Testis (tissue), 3 donors: Measurements from ENCODE around the gene C17orf75. TPM values are rescaled to one million over a fixed set of nuclear protein-coding genes. Genes with fewer than 3 reads are reported as not detected.
A peak's percentile ranks its signal among the peaks of the same experiment; 100 is the strongest.
"Not testable (repeated sequence)": the region's sequence is repeated elsewhere in the genome, so short reads cannot be mapped to it uniquely, and the experiment has no call there.

Experiments used
- DNase-seq: peaks from one replicate; pipeline ENCODE4 v3.0.0-alpha.2; 2019
- H3K27ac ChIP-seq, 2 donors: fragments of 200-600 bp; sonication (generic); one replicate each; pipeline ENCODE4 v1.5.1; 2019
- H3K27me3 ChIP-seq: fragments of 200-600 bp; sonication (generic); one replicate; pipeline ENCODE4 v1.5.1; 2019
- H3K36me3 ChIP-seq: fragments of 200-600 bp; sonication (generic); one replicate; pipeline ENCODE4 v1.5.1; 2017; ENCODE audit warnings: low read depth; ENCODE audit errors: missing control alignments
- H3K4me1 ChIP-seq: fragments of 200-600 bp; sonication (generic); one replicate; pipeline ENCODE4 v1.5.1; 2019
- H3K4me3 ChIP-seq, 2 donors: fragments of 200-600 bp; sonication (generic); one replicate each; pipeline ENCODE4 v1.5.1; 2017 to 2019
- H3K9me3 ChIP-seq: fragments of 200-600 bp; sonication (generic); one replicate; pipeline ENCODE4 v1.5.1; 2017
- POLR2A ChIP-seq: fragments of 450-650 bp; IDR thresholded peaks from one replicate; pipeline ENCODE4 v1.6.1; 2017; ENCODE audit warnings: antibody characterized with exemption, mild to moderate bottlenecking, moderate library complexity
- WGBS, 2 donors: methylation state at CpG; one replicate each; pipeline ENCODE4 v1.1.5; 2018; 5-methylcytosine and 5-hydroxymethylcytosine counted together
- intact Hi-C: fragments of 100-400 bp; cut with DNase I; formaldehyde crosslinking; loops from one replicate; pipeline ENCODE4 v1.15.1; 2023; ENCODE audit warnings: low total_unique reads
- polyA plus RNA-seq: library from polyadenylated mRNA; stranded (reverse); fragments of 350-450 nt; fragmentation: Illumina TruSeq; extraction: RNeasy Lipid Tissue Mini Kit (QIAGEN cat#74804); gene quantifications from one replicate; pipeline ENCODE4 v1.2.3, GENCODE V29; 2014; ENCODE audit warnings: low read depth, low replicate concordance; ENCODE audit not compliant: insufficient read depth
- total RNA-seq, 2 donors: library from RNA; depleted of rRNA; stranded (reverse); fragments of >200 nt; gene quantifications; one replicate each; pipeline ENCODE4 v1.2.3, GENCODE V29; 2016
- TF ChIP-seq, protein P1 (sequence below), 3 experiments: fragments of 450-650 bp in 2 of 3; fragments of 200-600 bp in 1 of 3; sonication (generic) in 1 of 3; IDR thresholded peaks; one replicate each; pipeline ENCODE4 v1.5.1; 2016 to 2019; ENCODE audit warnings: antibody characterized with exemption in 3 of 3, mild to moderate bottlenecking in 2 of 3, moderate library complexity in 1 of 3

C17orf75 gene
- total and polyA plus RNA-seq, 3 donors from 2014 or later: 27.4 to 39.7 (median 30.8) TPM

DNA sequence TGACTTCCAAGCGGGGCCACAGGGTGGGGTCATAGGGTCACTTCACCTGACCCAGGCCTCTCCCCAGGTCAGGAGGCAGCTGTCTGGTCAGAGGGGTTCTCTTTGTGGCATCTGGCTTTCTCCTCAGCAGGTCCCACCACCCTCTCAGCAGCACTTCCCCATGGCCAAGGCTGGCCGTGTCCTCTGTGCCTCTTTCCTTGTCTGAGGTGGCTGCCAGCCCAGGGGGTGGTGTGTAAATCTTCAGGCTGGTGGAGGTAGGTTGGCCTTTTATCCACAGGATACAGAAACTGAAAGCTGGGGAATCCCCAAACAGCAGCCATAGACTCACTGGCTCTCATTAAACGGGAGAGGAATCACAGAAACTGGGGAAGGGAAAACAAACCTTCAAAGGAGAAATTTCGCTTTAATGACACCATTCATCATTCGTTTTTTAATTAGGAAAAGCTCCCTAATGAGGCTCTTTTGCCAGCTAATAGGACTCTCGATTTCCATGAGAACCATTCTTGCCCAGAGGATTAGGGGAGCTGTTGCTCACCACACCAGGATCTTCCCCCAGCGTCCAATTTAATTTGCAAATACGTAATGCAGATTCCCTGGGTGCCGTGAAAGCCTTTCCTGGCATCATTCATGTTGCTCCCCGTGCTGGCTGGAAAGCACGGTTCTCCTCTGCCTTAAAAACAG lies 18.0 kb downstream of the C17orf75 start:
- no peak for DNase-seq
- intact Hi-C loops: no loop called here
- no peak for TF ChIP-seq POLR2A
- TF ChIP-seq, protein P1, sequence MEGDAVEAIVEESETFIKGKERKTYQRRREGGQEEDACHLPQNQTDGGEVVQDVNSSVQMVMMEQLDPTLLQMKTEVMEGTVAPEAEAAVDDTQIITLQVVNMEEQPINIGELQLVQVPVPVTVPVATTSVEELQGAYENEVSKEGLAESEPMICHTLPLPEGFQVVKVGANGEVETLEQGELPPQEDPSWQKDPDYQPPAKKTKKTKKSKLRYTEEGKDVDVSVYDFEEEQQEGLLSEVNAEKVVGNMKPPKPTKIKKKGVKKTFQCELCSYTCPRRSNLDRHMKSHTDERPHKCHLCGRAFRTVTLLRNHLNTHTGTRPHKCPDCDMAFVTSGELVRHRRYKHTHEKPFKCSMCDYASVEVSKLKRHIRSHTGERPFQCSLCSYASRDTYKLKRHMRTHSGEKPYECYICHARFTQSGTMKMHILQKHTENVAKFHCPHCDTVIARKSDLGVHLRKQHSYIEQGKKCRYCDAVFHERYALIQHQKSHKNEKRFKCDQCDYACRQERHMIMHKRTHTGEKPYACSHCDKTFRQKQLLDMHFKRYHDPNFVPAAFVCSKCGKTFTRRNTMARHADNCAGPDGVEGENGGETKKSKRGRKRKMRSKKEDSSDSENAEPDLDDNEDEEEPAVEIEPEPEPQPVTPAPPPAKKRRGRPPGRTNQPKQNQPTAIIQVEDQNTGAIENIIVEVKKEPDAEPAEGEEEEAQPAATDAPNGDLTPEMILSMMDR (IDR thresholded peaks at IDR 0.05): no peak
- Histone ChIP-seq H3K4me1 (no peaks in the 10 kb centered on the region), H3K36me3 (no peaks in the 10 kb centered on the region), H3K9me3 (no peaks in the 10 kb centered on the region), H3K4me3 (no peak overlapping the region), H3K27me3 (no peaks in the 10 kb centered on the region), H3K27ac (no peak overlapping the region)
- WGBS, 2 donors: 45 to 47% methylated on average over 11 of the region's 11 CpGs

GRCh38 chr17:32323046-32323445 lies 18.9 kb downstream of the C17orf75 start:
- WGBS, 2 donors: 91 to 96% methylated on average over 3 to 10 of the region's 10 CpGs
- TF ChIP-seq, protein P1 (IDR thresholded peaks at IDR 0.05): no peak
- no peak for TF ChIP-seq POLR2A
- H3K4me1 ChIP-seq: no peaks in the 10 kb centered on the region
- intact Hi-C loops: no loop called here
- H3K36me3 ChIP-seq: no peaks in the 10 kb centered on the region
- no peaks in the 10 kb centered on the region for H3K9me3 ChIP-seq
- no peak overlapping the region for H3K4me3 ChIP-seq
- H3K27ac ChIP-seq: no peak overlapping the region
- H3K27me3 ChIP-seq: no peaks in the 10 kb centered on the region
- DNase-seq: no peak

DNA sequence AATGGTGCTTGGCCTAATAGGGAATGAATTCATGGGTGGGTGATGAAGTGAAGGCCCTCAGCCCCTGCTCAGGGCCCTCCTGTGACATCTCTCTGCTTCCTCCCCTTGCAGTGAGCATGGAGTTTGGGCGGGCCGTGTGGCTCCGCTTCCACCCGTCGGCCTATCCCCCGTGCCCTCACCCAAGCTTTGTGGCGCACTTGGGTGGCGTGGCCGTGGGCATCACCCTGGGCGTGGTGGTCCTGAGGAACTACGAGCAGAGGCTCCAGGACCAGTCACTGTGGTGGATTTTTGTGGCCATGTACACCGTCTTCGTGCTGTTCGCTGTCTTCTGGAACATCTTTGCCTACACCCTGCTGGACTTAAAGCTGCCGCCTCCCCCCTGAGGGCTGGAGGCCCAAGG lies 21.1 kb downstream of the C17orf75 start:
- intact Hi-C loops: no loop called here
- no peak for DNase-seq
- Histone ChIP-seq H3K9me3 (no peaks in the 10 kb centered on the region), H3K27me3 (no peaks in the 10 kb centered on the region), H3K4me1 (no peaks in the 10 kb centered on the region), H3K4me3 (no peak overlapping the region), H3K36me3 (no peaks in the 10 kb centered on the region), H3K27ac (no peak overlapping the region)
- TF ChIP-seq, protein P1 (IDR thresholded peaks at IDR 0.05): no peak
- no peak for TF ChIP-seq POLR2A
- 91 to 97% methylated on average over 14 to 15 of the region's 15 CpGs for WGBS, 2 donors

- H3K4me3 ChIP-seq, H3K27me3 ChIP-seq, H3K4me1 ChIP-seq, H3K27ac ChIP-seq, H3K9me3 ChIP-seq, intact Hi-C loops, DNase-seq, H3K36me3 ChIP-seq: not testable (repeated sequence)
- 88 to 89% methylated on average over 6 of the region's 6 CpGs for WGBS, 2 donors
These were observed 21.9 kb downstream of the C17orf75 start for GRCh38 chr17:32320080-32320479.

GRCh38 chr17:32319548-32319905 lies 22.4 kb downstream of the C17orf75 start:
- H3K4me3 ChIP-seq: no peak overlapping the region
- 13 to 15% methylated on average over 5 of the region's 5 CpGs for WGBS, 2 donors
- no peaks in the 10 kb centered on the region for H3K4me1 ChIP-seq
- H3K36me3 ChIP-seq: no peaks in the 10 kb centered on the region
- H3K27me3 ChIP-seq: no peaks in the 10 kb centered on the region
- no peak for TF ChIP-seq POLR2A
- TF ChIP-seq, protein P1 (IDR thresholded peaks at IDR 0.05): peak; percentile 71 to 92 (median 82)
- peak; percentile 88 for DNase-seq
- H3K27ac ChIP-seq: no peak overlapping the region
- intact Hi-C loops: loop anchor here (10.0 kb wide), 1 partner anchor 65 kb away; no protein-coding TSS in a partner anchor
- no peaks in the 10 kb centered on the region for H3K9me3 ChIP-seq
